ENCODE data around the gene SYNDIG1. TPM values are rescaled to one million over a fixed set of nuclear protein-coding genes. Genes with fewer than 3 reads are reported as not detected.

SYNDIG1 gene
- polyA plus RNA-seq, 1 of the 3 experiments (the other 2 are of a cell fraction), result not detected

DNA sequence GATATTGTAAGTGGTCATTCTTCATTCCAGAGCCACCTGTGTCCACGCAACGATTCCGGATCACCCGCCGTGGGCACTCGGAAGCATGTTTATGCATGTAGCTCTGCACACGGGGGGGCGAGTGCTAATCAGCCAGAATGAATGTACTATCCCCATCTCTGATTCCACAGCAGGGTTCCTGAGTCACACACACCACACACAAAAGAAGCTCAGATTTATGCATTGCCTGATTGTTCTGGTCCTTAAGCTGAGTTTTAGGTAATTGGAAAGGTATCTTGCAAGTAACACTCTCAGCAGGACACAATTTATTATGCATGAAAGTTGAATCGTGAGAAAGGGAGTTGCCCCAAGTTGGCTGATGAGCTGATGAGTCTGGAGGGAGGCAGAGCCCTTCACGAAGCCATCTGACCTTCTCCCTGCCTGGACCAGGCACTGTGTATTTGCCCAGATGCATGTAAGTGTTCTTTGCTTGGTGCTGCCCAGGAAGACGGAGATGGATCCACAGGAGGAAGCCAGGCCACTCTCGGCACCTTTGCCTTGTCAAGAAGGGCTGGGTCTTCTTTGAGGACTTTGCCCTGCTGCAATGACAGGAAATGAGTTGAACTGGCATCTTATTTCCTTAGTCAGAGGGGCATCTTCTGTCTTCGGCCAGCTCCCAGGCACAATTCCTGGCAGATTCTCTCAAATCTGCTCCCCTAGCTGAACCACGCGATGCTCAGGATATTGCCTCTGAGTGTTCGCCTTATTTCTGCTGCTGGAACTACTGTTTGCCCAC is 141.1 kb downstream of the SYNDIG1 start:
- Histone ChIP-seq H3K4me1 (ENCODE audit: control insufficient read depth in 1 of 2, insufficient read depth in 2 of 2, low read depth in 1 of 2, low read length in 1 of 2) (peaks cover 0 to 7% of the 10 kb centered on the region in 2 experiments; a peak in 1 of 4 replicates), H3K9ac (no peak overlapping the region), H3F3A (replicated peaks; ENCODE audit: insufficient read depth) (no peaks in the 10 kb centered on the region), H3K4me2 (no peak overlapping the region), H3K27ac (ENCODE audit: low read depth in 2 of 2, low read length in 1 of 2) (no peak overlapping the region), H2AFZ (ENCODE audit: low read depth) (no peak overlapping the region), H3K9me3 (no peaks in the 10 kb centered on the region), H4K20me1 (ENCODE audit: insufficient read depth) (no peaks in the 10 kb centered on the region), H3K9me2 (no peaks in the 10 kb centered on the region), H3K4me3 (ENCODE audit: low read depth in 2 of 2, low read length in 1 of 2) (no peak overlapping the region), H3K79me2 (ENCODE audit: insufficient read depth) (no peaks in the 10 kb centered on the region), H3K27me3 (ENCODE audit: insufficient read depth) (no peaks in the 10 kb centered on the region; the same call in 1 of the 2 replicates), H3K36me3 (replicated peaks in 1 of 2; ENCODE audit: control insufficient read depth in 1 of 2, insufficient read depth in 2 of 2, low read length in 1 of 2) (no peaks in the 10 kb centered on the region)
- ChIA-PET POLR2A (no interaction called here), CTCF (no interaction called here)
- WGBS (ENCODE audit: low lambda C conversion rate), result 64% methylated on average over 15 of the region's 16 CpGs
- DNase-seq, result no peak
- TF ChIP-seq, protein P1, sequence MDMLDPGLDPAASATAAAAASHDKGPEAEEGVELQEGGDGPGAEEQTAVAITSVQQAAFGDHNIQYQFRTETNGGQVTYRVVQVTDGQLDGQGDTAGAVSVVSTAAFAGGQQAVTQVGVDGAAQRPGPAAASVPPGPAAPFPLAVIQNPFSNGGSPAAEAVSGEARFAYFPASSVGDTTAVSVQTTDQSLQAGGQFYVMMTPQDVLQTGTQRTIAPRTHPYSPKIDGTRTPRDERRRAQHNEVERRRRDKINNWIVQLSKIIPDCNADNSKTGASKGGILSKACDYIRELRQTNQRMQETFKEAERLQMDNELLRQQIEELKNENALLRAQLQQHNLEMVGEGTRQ (IDR thresholded peaks at IDR 0.05; ENCODE audit: borderline replicate concordance, low read depth, low read length), result no peak
- TF ChIP-seq MXI1 (IDR thresholded peaks at IDR 0.05; ENCODE audit: low read depth, low read length) (no peak), TEAD4 (IDR thresholded peaks at IDR 0.05; ENCODE audit: borderline replicate concordance, insufficient read depth) (no peak), GABPA (IDR thresholded peaks at IDR 0.05; ENCODE audit: low read depth) (no peak), EZH2phosphoT487 (IDR thresholded peaks at IDR 0.05; ENCODE audit: borderline replicate concordance, low read depth) (no peak), GATA2 (CRISPR knock-in tag; IDR thresholded peaks at IDR 0.05) (no peak), ELF1 (IDR thresholded peaks at IDR 0.05) (no peak), RXRA (IDR thresholded peaks at IDR 0.05; ENCODE audit: borderline replicate concordance, low read depth) (no peak), CHD2 (IDR thresholded peaks at IDR 0.05; ENCODE audit: low read length, partially characterized antibody) (no peak), SIN3A (IDR thresholded peaks at IDR 0.05; ENCODE audit: borderline replicate concordance, low read depth, low read length) (no peak), TCF12 (IDR thresholded peaks at IDR 0.05) (no peak), SMC3 (IDR thresholded peaks at IDR 0.05; ENCODE audit: low read depth, low read length) (no peak), EP300 (IDR thresholded peaks at IDR 0.05; ENCODE audit: borderline replicate concordance in 1 of 2, low read depth in 1 of 2, low read length in 1 of 2) (no peak), TAF1 (IDR thresholded peaks at IDR 0.05; ENCODE audit: borderline replicate concordance, low read depth, low read length) (no peak)
- TF ChIP-seq, protein P2, sequence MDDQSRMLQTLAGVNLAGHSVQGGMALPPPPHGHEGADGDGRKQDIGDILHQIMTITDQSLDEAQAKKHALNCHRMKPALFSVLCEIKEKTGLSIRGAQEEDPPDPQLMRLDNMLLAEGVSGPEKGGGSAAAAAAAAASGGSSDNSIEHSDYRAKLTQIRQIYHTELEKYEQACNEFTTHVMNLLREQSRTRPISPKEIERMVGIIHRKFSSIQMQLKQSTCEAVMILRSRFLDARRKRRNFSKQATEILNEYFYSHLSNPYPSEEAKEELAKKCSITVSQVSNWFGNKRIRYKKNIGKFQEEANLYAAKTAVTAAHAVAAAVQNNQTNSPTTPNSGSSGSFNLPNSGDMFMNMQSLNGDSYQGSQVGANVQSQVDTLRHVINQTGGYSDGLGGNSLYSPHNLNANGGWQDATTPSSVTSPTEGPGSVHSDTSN (IDR thresholded peaks at IDR 0.05), result no peak

Measured in SK-N-SH (cell line).